HG03139 (cell line): Measurements from ENCODE around the gene FUT6.
"Not testable (repeated sequence)": the region's sequence is repeated elsewhere in the genome, so short reads cannot be mapped to it uniquely, and the experiment has no call there.

Source experiments
- ATAC-seq: cut with Tn5 transposase; IDR thresholded peaks from one replicate; pipeline ENCODE4 v1.9.1; 2021; ENCODE audit not compliant: unreplicated experiment

The FUT6 gene, protein sequence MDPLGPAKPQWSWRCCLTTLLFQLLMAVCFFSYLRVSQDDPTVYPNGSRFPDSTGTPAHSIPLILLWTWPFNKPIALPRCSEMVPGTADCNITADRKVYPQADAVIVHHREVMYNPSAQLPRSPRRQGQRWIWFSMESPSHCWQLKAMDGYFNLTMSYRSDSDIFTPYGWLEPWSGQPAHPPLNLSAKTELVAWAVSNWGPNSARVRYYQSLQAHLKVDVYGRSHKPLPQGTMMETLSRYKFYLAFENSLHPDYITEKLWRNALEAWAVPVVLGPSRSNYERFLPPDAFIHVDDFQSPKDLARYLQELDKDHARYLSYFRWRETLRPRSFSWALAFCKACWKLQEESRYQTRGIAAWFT

GRCh38 chr19:5839065-5840017, at the start of gene FUT6:
Gene FUT6, minus strand, starts transcription at chr19:5839702. Its CDS starts 7,135 bp downstream, at chr19:5832567.
- no peak for ATAC-seq

GRCh38 chr19:5884065-5884811, 44.7 kb upstream of the FUT6 start:
- not testable (repeated sequence) for ATAC-seq

- not testable (repeated sequence) for ATAC-seq
Observed at GRCh38 chr19:5883157-5883873, 43.8 kb upstream of the FUT6 start.

- no peak for ATAC-seq
Observed at GRCh38 chr19:5882421-5882968, 43.0 kb upstream of the FUT6 start.

- ATAC-seq, result no peak
Observed at GRCh38 chr19:5881543-5882299, 42.2 kb upstream of the FUT6 start.

- no peak for ATAC-seq
Observed at GRCh38 chr19:5880604-5881078, 41.1 kb upstream of the FUT6 start.

DNA sequence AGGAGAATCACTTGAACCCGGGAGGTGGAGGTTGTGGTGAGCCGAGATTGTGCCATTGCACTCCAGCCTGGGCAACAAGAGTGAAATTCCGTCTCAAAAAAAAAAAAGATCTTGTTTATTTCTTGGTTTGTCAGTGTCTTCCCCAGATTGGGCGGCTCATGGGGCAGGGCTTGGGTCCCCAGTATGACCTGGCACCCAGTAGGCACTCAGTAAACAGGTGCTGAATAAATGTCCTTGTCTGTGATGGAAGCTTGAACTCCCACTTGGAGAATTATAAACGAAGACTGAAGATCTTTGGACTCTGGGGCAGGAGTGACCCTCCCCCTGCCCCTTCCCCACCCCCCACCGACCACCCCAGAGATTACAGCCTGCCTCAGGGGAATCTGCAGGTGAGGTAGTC, 40.7 kb upstream of the FUT6 start:
- ATAC-seq, result no peak

GRCh38 chr19:5877882-5878281, 38.4 kb upstream of the FUT6 start:
- no peak for ATAC-seq

DNA sequence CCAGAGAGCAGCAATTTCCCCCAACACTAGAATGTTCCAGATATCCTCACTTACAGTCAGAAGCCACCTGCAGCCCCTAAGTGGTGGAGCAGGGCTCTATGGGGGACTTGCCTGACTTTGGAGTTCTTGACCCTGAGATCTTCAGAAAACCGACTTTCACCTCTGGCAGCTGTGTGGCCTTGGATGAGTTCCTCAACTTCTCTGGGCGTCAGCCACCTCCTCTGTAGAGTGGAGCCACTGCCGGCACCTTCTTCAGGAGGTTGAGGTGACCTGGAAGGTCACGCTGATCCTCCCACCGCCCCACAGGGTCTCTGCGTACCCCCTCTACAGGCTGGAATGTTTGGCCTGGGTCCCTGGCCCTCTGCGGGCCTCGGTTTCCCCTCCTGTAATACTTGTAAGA, 37.9 kb upstream of the FUT6 start:
- no peak for ATAC-seq

DNA sequence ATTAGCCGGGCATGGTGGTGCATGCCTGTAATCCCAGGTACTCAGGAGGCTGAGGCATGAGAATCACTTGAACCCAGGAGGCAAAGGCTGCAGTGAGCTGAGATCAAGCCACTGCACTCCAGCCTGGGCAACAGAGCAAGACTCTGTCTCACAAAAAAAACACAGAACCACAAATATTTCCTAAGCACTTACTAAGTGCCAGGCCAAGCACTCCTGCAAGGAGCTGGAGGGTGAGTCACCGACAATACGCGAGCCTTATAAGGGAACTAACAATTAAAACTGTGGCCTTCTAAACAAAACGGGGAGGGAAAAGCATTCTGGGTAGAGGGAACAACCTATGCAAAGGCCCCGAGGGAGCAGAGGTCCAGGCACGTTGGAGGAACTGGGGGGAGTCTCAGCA, 35.0 kb upstream of the FUT6 start:
- ATAC-seq, result not testable (repeated sequence)

GRCh38 chr19:5873617-5874199, 34.2 kb upstream of the FUT6 start:
- no peak for ATAC-seq

DNA sequence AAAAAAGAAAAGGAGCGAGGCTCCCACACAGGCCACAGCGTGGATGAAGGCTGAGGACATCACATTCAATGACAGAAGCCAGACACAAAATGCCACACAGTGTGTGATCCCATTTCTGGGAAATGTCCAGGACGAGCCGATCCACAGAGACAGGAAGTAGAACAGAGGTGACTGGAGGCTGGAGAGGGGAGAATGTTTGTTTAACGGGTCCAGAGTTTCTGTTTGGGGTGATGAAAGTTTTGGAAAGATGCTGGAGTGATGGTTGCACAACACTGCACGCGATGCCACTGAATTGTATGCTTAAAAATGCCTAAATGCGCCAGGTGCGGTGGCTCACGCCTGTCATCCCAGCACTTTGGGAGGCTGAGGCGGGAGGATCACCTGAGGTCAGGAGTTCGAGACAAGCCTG, 31.5 kb upstream of the FUT6 start:
- ATAC-seq, result no peak

- no peak for ATAC-seq
Observed at GRCh38 chr19:5867201-5868136, 28.0 kb upstream of the FUT6 start.

DNA sequence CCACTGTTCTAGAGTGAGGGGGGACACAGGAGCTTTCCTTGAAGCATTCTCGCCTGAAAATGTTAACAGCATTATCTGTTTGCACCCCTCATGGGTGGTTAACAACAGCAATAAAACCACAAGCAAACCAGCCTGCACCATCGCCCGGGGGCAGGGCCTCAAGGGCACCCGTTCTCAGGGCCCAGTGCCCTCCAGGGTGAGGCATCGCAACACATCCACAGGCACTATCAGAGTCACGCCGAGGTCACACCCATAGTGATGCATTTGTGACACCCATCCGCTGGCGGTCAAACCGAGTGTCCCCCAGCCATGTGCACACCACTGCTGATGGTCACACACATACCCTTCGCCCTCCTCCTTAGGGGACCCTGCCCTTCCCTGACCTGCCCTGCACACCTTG, 26.3 kb upstream of the FUT6 start:
- ATAC-seq, result no peak

- ATAC-seq, result no peak
Observed at GRCh38 chr19:5864725-5865486, 25.4 kb upstream of the FUT6 start.

DNA sequence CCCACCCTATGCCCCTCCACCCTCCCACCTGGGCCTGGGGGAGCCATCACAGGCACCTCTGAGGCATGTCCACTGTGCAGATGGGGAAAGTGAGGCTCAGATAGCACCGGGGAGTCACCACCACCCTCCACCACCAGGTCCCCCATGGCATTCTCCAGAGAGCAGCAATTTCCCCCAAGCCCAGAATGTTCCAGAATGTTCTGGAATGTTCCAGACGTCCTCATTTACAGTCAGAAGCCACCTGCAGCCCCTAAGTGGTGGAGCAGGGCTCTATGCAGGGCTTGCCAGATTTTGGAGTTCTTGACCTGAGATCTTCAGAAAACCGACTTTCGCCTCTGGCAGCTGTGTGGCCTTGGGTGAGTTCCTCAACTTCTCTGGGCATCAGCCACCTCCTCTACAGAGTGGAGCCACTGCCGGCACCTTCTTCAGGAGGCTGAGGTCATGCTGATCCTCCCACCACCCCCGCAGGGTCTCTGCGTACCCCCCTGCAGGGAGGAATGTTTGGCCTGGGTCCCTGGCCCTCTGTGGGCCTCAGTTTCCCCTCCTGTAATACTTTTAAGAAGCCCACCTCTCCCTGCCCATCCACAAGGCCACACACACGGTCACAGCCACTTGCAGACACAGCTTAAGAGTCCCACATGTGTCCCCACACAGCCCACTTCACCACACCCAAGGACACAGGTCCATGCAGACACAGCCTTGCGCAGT, 24.7 kb upstream of the FUT6 start:
- ATAC-seq, result no peak
